ENCODE results near the gene DFFA.
"Not testable (repeated sequence)": the region's sequence is repeated elsewhere in the genome, so short reads cannot be mapped to it uniquely, and the experiment has no call there.

DFFA gene

DNA sequence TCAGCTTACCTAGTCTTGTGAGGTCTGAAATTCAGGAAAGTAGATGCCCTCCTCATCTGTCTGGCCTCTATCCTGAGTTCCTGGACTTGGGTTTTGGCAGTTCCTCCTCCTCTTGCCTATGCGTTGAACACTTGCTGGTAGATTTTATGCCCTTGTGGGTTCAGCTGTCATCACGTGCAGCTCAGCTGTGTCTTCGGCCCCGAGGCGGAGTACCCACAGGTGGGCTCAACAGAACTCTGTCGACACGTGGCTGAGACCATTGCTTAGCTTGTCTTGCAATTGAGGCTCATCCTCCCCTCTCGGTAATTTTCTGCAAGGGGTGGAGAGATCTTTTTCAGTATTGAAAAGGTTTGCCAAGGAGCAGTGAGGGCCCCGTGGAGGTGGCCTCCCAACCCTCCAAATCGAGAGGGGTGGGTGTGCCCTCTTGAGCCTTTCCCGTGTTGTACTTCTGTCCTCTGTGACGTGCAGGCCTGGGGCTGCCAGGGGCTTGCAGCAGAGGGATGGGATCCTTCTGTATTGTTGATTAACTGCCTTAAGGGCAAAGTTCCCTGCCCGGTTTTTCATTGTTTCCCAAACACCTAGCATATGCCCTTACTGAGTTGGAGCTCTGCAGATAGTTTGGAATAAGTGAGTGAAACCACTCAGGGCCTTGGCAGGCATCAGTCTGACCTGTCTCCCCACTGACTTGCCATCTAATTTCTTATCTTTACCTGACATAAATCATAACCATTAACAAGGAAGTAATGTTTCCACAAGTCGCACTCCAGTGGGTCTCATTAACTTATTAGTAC lies 39.2 kb downstream of the DFFA start:
- FAIRE-seq = no peak
- DNase-seq (ENCODE audit: insufficient read length, low spot score) = no peak

DNA sequence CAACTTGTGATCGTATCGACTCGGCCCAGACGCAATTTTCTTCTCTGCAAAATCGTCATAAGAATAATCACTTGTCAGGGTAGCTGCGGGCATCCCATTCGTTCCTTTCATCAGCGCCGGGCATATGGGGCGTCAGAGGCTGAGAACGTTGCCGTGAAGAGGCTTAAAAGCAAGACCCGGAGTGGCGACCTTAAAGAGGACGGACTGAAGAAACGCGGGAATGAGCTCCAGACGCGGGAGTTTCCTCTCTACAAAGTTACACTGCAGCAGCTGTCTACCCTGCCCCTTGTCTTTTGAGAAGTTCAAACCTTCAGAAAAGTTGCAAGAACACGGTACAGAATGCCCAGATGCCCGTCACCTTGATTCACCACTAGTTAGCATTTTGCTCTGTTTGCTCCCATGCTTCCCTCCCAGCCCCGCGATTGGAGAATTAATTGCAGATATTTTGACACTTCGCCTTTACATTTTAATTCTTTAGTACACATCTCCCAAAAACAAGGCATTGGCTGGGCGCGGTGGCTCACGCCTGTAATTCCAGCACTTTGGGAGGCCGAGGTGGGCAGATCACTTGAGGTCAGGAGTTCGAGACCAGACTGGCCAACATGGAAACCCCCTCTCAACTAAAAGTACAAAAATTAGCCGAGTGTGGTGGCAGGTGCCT lies 41.1 kb downstream of the DFFA start:
- DNase-seq (ENCODE audit: insufficient read length, low spot score) = peak; percentile 13
- no peak for FAIRE-seq

DNA sequence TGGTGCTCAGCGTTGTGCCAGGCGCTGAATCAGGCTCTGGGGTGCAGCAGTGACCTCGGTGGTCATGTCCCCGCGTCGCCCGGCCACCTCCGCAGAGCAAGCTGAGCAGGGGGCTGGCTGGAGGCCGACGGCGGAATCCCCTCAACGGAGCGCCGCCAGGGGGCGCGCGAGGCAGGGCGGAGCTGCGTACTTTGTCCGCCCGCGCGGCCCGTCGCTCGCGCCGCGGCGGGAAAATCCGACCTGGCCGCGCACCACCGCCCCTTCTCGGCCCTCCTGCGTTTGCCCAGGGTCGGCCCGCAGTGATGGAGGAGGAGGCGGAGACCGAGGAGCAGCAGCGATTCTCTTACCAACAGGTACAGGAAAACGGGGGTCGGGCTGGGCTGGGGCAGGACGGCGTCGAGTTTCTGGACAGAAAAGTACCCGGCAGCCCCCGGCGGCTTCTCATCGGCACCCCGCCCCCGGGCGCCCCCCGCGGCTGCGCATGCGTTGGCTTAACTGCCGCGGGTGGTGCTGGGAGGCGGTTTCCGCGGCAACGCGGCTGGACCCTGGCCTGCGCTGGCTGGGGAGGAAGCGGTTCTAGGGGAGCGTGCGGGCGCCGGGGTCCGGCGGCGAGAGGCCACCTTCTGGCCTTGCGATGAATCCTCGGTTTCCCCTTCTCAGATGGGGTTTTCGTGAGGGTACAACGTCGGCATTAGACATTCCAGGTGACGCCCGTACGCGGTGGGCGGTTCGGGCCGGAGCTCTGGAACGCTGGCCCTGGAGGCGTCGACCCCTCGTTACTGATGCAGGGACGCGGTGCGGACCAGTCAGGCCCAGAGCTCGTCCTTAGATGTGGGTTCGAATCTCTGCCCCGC lies 41.9 kb downstream of the DFFA start, which contains the start of gene CENPS:
Gene CENPS (plus strand): TSS at position 218 of the 854 bp plus-strand sequence. CDS start 85 bp downstream, at position 303.
- peak; percentile 57 for FAIRE-seq

DNA sequence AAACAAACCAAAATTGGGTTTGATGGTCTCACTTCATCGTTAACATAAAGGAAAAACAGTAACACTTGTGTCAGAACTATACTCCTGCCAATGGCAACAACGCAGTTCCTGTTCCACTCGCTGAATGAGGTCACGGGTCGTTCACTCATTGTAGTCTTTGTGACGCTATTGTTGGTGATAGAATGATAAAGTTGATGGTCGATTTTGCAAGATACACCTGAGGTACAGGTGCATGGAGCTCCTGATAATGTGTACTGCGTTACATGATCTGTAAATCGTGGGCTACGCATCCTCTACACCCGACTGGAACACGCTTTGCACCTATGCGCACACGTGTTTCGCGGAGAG lies 42.5 kb downstream of the DFFA start:
- no peak for DNase-seq (ENCODE audit: insufficient read length, low spot score)
- FAIRE-seq = no peak

More for the DNA sequence above, 41.9 kb downstream of the DFFA start, which contains the start of gene CENPS:
- peak; percentile 98 for DNase-seq (ENCODE audit: insufficient read length, low spot score)

DNA sequence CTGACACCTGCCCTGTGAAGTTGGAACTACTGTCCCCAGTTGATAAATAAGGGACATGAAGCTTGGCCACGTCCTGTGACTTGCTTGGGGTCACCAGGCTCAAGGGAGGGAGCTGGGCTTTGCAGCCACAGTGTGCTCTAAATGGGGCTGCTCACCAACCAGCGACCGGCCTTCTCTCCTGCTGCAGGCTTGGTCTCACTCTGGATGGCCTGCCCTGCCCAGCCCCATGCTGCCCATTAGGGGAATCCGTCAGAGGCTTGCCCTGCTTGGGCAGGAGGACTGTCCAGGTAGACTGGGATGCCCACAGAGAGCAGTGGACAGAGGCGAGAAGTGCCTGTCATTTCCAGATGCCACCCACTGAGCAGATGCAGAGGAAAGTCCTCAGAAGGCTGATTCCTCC lies 43.3 kb downstream of the DFFA start:
- FAIRE-seq = no peak
- no peak for DNase-seq (ENCODE audit: insufficient read length, low spot score)

DNA sequence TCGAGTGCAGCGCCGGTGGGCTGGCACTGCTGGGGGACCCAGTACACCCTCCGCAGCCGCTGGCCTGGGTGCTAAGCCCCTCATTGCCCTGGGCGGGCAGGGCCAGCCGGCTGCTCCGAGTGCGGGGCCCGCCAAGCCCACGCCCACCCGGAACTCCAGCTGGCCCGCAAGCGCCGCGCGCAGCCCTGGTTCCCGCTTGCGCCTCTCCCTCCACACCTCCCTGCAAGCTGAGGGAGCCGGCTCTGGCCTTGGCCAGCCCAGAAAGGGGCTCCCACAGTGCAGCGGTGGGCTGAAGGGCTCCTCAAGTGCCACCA lies 45.8 kb downstream of the DFFA start:
- DNase-seq (ENCODE audit: insufficient read length, low spot score) = not testable (repeated sequence)

DNA sequence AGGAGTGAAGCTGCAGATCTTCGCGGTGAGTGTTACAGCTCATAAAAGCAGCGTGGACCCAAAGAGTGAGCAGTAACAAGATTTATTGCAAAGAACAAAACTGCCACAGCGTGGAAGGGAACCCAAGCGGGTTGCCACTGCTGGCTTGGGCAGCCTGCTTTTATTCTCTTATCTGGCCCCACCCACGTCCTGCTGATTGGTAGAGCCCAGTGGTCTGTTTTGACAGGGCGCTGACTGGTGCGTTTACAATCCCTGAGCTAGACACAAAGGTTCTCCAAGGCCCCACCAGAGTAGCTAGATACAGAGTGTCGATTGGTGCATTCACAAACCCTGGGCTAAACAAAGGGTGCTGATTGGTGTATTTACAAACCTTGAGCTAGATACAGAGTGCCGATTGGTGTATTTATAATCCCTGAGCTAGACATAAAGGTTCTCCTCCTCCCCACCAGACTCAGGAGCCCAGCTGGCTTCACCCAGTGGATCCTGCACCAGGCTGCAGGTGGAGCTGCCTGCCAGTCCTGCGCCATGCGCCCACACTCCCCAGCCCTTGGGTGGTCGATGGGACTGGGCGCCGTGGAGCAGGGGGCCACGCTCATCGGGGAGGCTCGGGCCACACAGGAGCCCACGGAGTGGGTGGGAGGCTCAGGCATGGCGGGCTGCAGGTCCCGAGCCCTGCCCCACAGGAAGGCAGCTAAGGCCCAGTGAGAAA lies 46.3 kb downstream of the DFFA start:
- not testable (repeated sequence) for FAIRE-seq; DNase-seq (ENCODE audit: insufficient read length, low spot score)

More for the DNA sequence above, 45.8 kb downstream of the DFFA start:
- not testable (repeated sequence) for FAIRE-seq

DNA sequence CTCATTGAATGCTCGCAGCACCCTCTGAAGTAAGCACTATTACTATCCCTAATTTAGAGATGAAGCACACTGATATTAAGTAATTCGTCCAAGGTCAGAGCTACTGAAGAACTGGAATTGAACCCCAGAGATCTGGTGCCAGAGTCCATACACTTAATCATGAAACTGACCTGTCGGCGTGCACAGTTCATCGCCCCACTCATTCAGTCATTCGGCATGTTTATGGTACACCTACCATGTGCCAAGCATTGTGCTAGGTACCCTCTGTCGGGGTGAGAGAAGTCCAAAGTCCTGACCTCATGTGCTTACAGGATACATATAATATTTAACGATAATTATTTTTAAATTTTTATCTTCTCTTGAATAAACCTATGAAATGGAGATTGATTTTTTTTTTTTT lies 47.7 kb downstream of the DFFA start:
- no peak for DNase-seq (ENCODE audit: insufficient read length, low spot score)
- no peak for FAIRE-seq

DNA sequence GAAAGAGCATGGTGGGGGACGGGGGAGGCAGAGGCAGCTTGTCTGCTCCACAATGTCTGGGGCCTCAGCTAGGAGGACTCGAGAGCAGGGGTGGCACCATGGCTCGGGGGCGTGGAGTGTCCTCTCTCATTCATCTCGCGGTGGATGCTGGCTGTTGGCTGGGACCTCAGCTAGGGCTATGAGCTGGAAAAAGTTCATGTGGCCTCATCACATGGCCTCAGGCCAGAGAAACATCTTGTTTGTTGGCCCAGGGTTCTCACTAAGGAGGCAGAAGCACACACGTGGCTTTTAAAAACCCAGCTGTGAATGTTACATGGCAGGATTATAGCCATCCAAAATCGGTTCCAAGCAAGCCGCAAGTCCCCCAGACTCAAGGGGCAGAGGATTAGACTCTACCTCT lies 48.3 kb downstream of the DFFA start:
- no peak for DNase-seq (ENCODE audit: insufficient read length, low spot score)
- FAIRE-seq = no peak

DNA sequence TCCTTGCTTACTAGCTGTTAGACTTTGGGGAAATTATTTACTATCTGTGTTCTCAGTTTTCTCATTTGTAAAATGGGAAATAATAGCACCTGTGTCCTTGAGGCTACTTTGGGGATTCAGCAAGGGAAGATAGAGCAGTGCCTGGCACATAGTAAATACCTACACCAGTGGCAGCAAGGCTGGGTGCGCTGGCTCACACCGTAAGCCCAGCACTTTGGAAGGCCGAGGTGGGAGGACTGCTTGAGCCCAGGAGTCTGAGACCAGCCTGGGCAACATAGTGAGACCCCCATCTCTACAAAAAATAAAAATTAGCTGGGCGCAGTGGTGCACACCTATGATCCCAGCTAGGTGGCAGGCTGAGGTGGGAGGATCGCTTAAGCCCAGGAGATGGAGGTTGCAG lies 50.7 kb downstream of the DFFA start:
- DNase-seq (ENCODE audit: insufficient read length, low spot score) = no peak
- no peak for FAIRE-seq

DNA sequence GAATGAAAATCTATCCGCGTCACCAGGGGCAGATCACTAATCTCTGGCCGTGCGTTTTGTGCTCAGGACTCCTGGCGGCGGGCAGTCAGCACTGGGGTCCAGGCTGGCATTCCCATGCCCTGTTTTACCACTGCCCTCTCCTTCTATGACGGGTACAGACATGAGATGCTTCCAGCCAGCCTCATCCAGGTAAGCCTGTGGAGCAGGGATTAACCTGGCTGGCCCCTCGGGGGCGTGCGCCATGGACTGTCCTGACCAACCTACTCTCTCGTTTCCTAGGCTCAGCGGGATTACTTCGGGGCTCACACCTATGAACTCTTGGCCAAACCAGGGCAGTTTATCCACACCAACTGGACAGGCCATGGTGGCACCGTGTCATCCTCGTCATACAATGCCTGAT lies 53.0 kb downstream of the DFFA start:
- FAIRE-seq = no peak
- no peak for DNase-seq (ENCODE audit: insufficient read length, low spot score)

DNA sequence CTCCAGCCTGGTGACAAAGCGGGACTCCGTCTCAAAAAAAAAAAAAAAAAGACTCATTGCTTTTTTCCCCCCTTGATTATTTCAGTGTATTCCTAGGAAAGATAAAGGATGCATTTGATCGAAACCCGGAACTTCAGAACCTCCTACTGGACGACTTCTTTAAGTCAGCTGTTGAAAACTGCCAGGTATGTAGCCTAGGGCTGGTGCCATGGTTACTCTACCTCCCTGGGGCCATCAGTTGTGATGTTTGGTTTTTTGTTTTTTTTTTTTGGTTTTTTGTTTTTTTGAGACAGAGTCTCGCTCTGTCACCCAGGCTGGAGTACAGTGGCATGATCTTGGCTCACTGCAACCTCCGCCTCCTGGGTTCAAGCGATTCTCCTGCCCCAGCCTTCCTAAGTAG lies 53.6 kb downstream of the DFFA start:
- not testable (repeated sequence) for FAIRE-seq; DNase-seq (ENCODE audit: insufficient read length, low spot score)

DNA sequence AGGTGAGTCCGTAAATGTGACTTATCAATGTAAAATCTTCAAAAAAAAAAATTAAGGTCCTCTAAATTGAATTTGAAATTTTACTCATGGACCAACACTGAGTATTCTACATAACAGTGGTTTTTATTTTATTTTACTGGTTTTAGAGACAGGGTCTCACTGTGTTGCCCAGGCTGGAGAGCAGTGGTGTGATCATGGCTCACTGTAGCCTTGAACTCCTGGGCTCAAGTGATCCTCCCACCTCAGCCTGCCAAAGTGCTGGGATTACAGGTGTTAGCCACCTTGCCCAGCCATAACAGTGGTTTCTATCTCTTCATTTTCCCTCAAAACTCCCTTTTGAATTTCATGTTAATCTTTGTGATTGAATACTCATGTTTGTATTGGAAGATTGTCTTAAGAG lies 56.4 kb downstream of the DFFA start:
- not testable (repeated sequence) for FAIRE-seq

DNA sequence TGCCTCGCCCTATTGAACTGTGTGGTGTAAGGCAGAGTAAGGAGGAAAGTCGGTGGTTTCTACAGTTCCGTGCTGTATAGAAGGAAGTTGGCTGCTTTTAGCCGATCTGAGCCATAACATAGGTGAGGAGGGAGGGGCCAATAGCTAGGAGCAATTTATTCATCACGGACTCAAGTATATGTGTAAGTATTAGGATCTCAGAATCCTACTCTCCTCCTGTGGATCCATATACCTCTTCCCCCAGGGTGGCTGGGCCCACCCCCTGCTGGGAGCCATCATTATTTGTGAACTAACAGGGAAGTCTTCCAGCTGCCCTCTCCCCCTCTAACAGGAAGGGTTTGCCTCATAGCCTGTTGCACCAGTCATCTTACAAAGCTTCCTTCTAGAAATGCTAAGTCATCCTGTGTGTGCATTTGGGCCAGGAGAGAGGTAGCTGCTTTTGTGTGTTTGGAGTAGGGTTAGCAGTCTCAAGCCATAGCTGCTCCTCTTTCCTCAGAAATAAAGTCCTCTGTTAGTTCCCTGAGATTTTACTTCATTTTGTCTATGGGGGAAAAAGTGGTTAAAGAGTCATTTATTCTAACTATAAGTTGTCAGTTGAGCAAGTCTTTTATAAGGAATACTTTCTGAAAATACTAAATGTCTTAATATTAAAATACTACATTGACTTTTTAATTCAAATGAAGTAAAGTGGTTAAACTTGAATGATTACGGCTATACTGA lies 57.0 kb downstream of the DFFA start:
- no peak for DNase-seq (ENCODE audit: insufficient read length, low spot score)
- FAIRE-seq = no peak

More for the DNA sequence above, 56.4 kb downstream of the DFFA start:
- not testable (repeated sequence) for DNase-seq (ENCODE audit: insufficient read length, low spot score)

DNA sequence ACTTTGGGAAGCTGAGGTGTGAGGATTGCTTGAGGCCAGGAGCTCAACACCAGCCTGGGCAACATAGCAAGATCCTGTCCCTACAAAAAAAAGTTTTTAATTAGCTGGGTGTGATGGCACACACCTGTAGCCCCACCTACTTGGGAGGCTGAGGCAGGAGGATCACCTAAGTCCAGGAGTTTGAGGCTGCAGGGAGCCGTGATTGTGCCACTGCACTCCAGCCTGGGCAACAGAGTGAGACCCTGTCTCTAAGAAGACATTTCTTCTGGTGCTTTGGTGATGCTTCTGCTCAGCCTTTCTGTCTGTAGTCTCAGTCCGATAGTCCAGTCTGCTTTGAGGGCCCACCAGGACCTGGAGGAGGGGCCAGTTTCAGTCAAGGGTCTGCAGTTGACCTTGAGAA lies 65.1 kb downstream of the DFFA start:
- DNase-seq (ENCODE audit: insufficient read length, low spot score) (no peak), FAIRE-seq (no peak)
